HG03521 (cell line): ENCODE results near the gene ARX.

Experiments used
- ATAC-seq: cut with Tn5 transposase; IDR thresholded peaks from one replicate; pipeline ENCODE4 v1.9.1; 2021; ENCODE audit warnings: mild to moderate bottlenecking, moderate library complexity; ENCODE audit not compliant: unreplicated experiment

ARX gene

DNA sequence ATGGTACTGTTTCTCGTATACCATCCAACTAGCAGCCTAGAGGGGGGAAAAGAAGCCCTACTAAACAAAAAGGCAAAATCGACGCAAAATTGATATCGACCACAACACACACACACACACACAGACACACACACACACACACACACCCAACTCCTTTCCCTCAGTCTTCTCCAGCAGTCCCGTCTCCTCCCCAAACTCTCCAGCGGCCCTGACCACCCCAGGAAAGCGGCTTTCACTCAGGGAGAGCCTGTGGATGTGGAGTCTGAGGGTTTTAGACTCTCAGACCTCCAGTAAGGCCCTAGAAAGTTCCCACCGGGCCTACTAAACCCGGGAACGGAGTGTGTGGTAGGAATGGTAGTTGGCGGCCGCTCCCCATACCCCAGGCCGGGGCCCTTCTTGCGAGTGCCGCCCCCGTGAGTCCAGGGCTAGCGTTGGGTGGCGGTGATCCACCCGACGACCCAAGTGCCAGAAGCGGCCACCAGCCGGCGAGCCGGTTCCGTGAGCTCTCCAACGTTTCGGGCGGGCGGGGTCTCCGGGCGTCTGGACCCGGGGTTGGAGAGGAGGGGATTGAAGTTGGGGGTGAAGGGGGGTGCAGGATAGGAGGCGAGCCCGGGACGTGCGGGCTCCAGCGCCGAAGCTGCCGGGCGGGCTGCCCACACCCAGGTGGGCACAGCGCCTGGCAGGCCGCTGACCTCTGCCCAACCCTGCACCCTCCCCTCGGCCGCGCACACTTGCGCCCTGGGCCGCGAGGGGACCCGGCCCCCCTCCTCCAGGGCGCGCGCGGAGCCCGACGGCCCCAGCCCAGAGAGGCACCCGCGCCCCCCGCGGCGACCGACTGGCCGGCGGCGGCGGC lies 13.7 kb downstream of the ARX start:
- no peak for ATAC-seq

DNA sequence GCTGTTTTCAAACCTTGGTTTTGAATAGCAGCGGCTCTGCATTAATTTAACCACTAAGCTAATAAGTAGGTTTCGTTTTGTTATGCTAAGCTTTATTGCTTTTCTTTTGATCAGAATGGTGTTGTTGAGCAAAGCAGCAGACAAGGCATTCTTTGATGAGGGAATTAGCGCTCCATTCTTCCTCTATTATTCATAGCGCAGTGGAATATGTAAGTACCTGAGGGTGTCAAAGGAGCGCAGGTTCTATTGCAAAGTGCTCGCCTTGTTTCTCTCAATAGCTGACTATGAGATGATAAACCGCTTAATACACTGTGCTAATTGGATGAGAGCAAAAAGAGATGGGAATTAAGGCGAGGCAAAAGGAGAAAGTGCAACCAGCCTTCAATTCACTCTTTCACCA lies 16.3 kb downstream of the ARX start:
- no peak for ATAC-seq

DNA sequence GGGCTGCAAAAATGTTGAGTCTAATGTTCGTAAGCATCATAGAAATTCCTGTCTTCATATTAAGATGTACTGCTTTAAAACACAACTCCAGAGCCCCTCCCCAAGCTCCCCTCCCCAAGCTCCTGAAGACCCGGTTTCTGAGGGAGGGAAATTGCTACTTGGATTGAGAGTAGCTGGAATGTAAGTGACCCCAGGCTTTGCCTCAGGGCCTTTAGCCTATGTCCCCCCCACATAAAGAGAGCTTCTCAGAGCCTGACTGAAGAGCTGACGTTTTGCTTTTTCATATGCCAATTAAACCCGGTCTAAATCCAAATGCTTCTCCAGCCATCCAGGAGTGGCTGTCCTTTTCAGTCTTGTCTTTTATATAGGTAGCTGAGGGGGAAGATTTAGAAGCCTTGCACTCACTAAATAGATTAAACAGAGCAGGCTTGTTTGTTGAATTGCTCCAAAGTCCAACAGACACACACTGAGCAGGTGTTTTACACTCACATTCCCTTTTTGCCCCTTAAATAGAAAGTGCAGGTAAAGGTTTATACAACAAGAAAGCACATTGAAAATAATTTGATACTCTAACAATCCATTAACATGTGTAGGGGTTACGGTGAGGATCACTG lies 19.6 kb downstream of the ARX start:
- no peak for ATAC-seq

DNA sequence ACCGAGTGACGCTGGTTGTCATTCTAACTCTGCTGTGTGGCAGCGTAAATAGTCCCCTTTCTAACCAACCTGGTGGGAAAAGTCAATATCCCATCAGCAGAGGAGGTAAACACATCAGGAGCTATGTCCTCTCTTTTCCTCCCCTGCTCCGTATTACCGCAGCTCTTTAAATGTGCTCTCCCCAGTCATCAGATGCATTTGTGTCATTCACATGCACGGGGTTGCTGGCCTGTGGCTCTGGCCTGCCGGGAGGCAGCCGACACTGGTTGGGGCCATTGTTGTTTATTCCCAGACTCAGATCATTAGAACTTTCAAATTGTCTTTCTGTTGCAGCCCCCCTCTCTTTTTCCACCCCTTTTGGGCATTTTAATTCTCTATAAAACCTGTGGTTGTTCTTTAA lies 21.9 kb downstream of the ARX start:
- no peak for ATAC-seq

- no peak for ATAC-seq
Measured at GRCh38 chrX:24990535-24990934, 25.2 kb downstream of the ARX start.

- no peak for ATAC-seq
Measured at GRCh38 chrX:24988314-24988713, 27.5 kb downstream of the ARX start.

- no peak for ATAC-seq
Measured at GRCh38 chrX:24987731-24988130, 28.0 kb downstream of the ARX start.

DNA sequence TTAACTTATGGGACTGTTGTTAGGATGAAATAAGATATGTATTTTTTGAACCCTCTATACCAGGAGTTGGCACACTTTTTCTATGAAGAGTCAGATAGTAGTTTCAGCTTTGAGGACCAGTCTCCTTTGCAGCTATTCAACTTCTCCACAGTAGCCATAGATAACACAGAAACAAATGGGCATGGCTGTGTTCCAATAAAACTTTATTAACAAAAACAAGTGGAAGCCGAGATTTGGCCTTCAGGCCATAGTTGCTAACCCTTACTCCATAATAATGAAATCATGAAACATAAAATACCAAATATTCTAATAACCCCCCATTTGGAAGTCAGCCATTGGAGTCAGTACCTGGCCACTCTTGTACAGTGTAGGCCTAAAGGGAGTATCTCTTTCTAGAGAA lies 30.6 kb downstream of the ARX start:
- ATAC-seq = no peak

DNA sequence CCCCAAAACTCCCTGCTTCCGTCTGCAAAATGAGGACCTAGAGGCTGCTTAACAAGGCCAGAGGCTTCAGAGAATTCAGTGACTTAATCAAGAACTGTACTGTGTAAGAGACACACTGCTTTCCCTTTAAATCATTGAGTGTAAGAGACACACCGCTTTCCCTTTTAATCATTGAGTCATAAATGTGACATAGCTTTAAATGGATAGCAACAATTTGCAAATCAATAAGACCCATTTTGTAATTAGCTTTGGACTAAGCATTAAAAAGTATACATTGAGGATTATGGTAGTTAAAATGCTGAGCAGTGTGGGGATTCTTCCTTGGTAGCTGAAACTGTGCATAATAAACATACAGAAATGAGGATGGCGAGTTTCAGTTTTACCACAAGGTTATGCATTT lies 31.8 kb downstream of the ARX start:
- no peak for ATAC-seq

GRCh38 chrX:24982306-24982965 lies 33.3 kb downstream of the ARX start:
- ATAC-seq = no peak

DNA sequence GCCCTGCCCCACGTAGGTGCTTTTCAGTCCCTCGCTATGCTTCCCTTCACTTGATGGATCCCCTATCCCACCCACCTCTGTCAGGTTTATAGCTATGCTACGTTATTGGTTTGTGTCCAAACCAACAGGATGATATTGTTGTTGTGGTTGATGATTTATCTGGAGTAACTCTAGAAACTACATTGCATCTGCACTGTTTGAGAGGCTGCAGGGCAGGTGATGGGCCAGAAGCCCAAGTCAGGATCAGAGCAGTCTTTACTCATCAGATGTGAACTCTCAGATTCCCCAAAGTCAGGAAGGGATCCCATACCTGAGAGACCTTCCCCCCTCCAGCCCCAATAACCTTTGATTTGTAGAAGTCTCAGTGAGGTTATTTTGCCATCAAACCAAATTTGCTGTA lies 34.7 kb downstream of the ARX start:
- ATAC-seq = no peak

DNA sequence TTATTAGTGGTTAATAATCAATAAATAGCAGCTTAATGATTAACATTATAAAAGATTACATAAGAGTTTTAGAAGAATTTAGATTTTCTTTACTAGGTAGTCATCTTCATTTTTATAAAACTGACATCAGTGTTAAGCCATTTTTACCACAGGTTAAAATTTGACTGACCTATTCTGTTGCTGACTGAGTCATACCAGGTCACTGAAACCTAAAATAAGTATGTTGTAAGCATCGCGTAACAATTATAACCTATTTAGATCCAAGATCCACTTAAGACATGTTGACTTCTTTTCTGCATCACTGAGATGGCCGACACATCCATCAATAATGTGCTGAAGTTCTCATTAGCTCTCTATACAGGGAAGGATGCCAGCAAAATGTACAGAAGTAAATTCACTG lies 36.7 kb downstream of the ARX start:
- ATAC-seq = no peak

DNA sequence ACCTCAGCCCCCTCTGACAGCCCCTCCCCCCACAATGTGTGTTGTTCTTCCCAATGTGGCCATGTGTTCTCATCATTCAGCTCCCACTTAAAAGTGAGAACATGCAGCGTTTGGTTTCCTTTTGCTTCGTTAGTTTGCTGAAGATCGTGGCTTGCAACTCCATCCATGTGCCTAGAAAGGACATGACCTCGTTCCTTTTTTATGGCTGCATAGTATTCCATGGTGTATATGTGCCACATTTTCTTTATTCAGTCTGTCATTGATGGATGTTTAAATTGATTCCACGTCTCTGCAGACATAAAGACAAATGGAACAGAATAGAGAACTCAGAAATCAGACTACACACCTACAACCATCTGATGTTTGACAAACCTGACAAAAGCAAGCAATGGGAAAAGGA lies 46.0 kb downstream of the ARX start:
- no peak for ATAC-seq

DNA sequence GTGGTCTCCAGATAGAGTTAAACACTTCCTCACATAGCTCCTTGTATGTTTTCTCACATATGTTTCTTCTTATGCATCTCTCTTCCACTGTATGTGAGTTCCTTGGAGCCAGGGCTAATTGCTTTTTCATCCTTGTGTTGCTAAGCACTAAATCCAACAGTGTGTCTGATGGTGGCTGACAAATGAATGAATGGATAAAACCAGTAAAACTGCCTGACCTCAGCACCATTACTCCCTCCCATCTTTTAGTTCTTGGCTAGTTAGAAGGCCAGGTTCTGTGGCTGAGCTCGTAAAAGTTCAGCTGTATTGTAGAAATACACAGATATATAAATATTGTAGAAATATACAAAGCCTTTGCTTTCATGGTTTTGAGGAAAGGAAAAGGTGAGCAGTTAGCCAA lies 50.4 kb downstream of the ARX start:
- no peak for ATAC-seq

DNA sequence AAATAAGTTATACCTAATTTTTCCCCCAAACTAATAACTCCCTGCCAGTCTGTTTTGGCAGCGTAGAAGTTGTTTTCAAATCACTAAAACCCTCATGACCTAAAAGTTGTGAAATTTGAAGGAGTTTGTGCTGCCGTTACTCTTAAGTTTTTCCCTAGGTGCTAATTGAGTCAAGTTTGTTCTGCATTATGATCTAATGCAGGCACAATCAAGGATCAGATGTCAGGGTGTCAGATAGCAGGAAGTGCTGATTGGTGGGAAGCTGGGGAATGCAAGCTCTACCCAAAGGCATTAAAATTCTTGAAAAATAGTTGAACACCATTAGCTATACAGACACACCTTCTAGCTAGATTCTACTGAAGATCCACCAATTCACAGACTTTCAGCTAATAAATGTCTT lies 51.9 kb downstream of the ARX start:
- no peak for ATAC-seq

DNA sequence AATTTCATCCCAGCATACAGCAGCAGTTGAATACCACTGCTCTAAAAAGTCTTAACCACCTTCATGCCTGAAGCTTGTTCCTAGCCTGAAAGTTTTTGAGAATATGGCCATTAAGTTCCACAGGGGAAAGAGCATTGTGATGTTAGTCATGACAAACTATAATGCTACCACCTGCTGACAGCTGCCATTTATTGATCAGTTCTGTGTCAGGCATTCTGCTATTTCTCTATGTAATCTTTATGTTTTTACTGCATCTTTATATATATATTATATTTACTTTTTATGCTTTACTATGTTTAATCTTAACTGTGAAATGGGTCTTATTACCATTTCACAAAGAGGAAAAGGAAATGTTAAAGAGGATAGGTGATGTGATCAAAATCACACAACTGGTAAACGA lies 54.0 kb downstream of the ARX start:
- no peak for ATAC-seq

GRCh38 chrX:24956828-24957227 lies 58.9 kb downstream of the ARX start:
- no peak for ATAC-seq

- no peak for ATAC-seq
Measured at GRCh38 chrX:24955372-24955930, 60.3 kb downstream of the ARX start.

DNA sequence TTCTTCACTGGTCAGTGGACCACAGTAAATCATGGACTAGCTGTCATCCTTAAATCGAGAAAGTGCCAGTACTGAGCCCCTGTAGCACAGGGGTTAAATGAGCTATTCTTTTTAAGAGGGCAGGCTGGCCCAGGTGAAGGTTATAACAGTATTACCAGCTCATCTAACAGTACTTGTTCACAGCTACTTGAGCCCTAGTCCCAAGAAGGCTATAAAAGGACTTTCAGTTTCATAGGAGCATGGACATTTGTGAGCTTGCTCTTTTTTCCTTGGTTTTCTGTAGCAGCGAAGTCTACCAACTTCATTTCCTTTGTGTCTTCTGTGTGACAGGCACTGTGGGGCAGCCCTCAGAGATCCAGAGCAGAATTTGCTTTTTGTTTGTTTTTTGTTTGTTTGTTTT lies 61.0 kb downstream of the ARX start:
- ATAC-seq = no peak
